ENCODE results near the gene NRG2.

DNA sequence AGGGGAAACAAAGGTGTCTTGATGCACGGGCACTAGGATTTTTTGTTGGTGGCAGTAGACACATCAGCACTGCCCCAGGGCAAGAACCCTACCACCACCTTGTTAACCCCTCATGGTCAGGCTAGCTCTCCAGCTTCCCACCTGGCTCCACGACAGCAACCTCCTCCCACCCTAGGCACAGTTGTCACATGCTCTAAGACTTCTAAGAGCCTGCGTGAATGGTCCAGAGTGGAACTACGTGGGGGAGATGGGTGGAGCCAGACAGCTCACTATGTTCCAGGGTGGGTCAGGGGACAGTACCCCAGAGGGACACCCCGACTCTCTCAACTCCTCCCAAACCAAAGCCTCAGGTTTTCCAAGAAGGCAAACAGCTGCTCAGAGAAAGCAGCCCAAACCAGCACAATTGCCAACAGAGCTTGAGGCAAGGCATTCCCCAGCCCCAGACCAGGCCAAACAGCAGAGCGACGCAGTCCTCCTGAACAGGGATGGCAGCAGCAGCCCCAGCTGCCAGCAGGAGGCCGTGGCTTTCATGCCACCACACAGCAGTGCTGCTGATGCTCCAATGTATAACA, 78.0 kb downstream of the NRG2 start:
- TF ChIP-seq CTCF (conservative IDR thresholded peaks at IDR 0.05; ENCODE audit: low read depth in 2 of 2) (no peak), EZH2 (IDR thresholded peaks at IDR 0.05; ENCODE audit: low read depth, unreplicated experiment) (no peak), POLR2AphosphoS5 (IDR thresholded peaks at IDR 0.05; ENCODE audit: low read depth) (no peak), JUNB (IDR thresholded peaks at IDR 0.05; ENCODE audit: unreplicated experiment) (no peak)

Measured in GM23338 (cell line).